ENCODE data around the gene DYTN. TPM values are rescaled to one million over a fixed set of nuclear protein-coding genes. Genes with fewer than 3 reads are reported as not detected.

The DYTN gene
- total and polyA plus RNA-seq, 2 donors from 2014 or later, result not detected

DNA sequence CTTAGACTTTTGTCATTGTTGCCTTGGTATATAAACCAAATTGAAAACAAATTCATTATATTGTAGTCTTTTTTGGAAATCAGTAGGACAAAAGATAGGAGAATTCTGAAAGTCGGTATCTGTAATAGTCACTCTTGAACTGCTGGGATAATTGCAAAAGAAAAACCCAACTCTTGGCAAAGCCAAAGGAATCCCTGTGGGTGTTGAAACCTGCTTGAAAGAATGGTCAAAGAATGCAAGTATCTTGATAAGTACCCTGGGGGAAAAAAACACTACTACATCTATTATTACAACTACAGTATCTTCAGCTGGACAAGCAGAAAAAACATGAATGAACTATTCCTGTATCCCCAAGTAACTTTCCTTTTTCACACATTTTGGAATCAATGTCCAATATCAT, 83.2 kb downstream of the DYTN start:
- DNase-seq, result no peak
- no peaks in the 10 kb centered on the region for H3K27me3 ChIP-seq (ENCODE audit: control insufficient read depth, insufficient read depth, low read length)
- TF ChIP-seq, protein P1, sequence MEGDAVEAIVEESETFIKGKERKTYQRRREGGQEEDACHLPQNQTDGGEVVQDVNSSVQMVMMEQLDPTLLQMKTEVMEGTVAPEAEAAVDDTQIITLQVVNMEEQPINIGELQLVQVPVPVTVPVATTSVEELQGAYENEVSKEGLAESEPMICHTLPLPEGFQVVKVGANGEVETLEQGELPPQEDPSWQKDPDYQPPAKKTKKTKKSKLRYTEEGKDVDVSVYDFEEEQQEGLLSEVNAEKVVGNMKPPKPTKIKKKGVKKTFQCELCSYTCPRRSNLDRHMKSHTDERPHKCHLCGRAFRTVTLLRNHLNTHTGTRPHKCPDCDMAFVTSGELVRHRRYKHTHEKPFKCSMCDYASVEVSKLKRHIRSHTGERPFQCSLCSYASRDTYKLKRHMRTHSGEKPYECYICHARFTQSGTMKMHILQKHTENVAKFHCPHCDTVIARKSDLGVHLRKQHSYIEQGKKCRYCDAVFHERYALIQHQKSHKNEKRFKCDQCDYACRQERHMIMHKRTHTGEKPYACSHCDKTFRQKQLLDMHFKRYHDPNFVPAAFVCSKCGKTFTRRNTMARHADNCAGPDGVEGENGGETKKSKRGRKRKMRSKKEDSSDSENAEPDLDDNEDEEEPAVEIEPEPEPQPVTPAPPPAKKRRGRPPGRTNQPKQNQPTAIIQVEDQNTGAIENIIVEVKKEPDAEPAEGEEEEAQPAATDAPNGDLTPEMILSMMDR (IDR thresholded peaks at IDR 0.05; ENCODE audit: borderline replicate concordance, extremely low read depth, insufficient read depth), result no peak

GRCh38 chr2:206631340-206631739, 86.9 kb downstream of the DYTN start:
- no peaks in the 10 kb centered on the region for H3K36me3 ChIP-seq (ENCODE audit: control insufficient read depth in 2 of 3, insufficient read depth in 3 of 3, low read length in 3 of 3)
- H3K9me3 ChIP-seq (ENCODE audit: control insufficient read depth in 2 of 3, insufficient read depth in 1 of 3, low read length in 3 of 3), result no peaks in the 10 kb centered on the region
- H3K4me1 ChIP-seq (ENCODE audit: control insufficient read depth in 2 of 3, insufficient read depth in 2 of 3, low read depth in 1 of 3, low read length in 3 of 3), result no peaks in the 10 kb centered on the region
- intact Hi-C loops (cut with DNase I), result no loop called here
- H3K4me3 ChIP-seq (ENCODE audit: low read length in 3 of 3), result no peak overlapping the region
- H3K27me3 ChIP-seq (ENCODE audit: control insufficient read depth, insufficient read depth, low read length), result no peaks in the 10 kb centered on the region
- H3K27ac ChIP-seq (ENCODE audit: low read depth in 2 of 2, low read length in 2 of 2), result no peak overlapping the region
- no peak for FAIRE-seq
- no peak overlapping the region for H3K9ac ChIP-seq (ENCODE audit: low read length in 3 of 3)
- no peak for DNase-seq
- TF ChIP-seq, protein P1 (IDR thresholded peaks at IDR 0.05; ENCODE audit: borderline replicate concordance, extremely low read depth, insufficient read depth), result no peak

More for the DNA sequence above, 83.2 kb downstream of the DYTN start:
- H3K9me3 ChIP-seq (ENCODE audit: control insufficient read depth in 2 of 3, insufficient read depth in 1 of 3, low read length in 3 of 3), result no peaks in the 10 kb centered on the region
- no peaks in the 10 kb centered on the region for H3K4me1 ChIP-seq (ENCODE audit: control insufficient read depth in 2 of 3, insufficient read depth in 2 of 3, low read depth in 1 of 3, low read length in 3 of 3)
- H3K36me3 ChIP-seq (ENCODE audit: control insufficient read depth in 2 of 3, insufficient read depth in 3 of 3, low read length in 3 of 3), result no peaks in the 10 kb centered on the region
- H3K9ac ChIP-seq (ENCODE audit: low read length in 3 of 3), result no peak overlapping the region
- H3K4me3 ChIP-seq (ENCODE audit: low read length in 3 of 3), result no peak overlapping the region
- intact Hi-C loops (cut with DNase I), result no loop called here
- no peak for FAIRE-seq
- no peak overlapping the region for H3K27ac ChIP-seq (ENCODE audit: low read depth in 2 of 2, low read length in 2 of 2)

DNA sequence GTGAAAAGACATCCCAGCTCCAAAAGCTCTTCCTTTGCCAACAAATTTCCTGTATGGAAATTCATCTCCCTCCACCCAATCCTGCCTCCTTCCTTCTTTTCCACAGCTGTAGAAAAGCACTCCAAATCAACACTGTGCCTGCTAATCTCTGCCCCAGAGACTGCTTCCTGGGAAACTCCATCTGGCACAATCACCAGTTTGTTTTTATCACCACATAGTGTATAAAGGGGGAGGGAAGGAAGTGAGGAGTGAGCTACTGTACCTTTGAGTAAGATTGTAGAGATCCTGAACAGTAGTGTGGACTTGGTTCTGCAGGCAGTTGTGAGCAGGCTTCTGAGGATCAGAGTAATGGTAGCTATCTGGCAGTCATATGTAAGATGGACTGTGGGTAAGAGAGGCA, 90.6 kb downstream of the DYTN start:
- Histone ChIP-seq H3K4me1 (ENCODE audit: control insufficient read depth in 2 of 3, insufficient read depth in 2 of 3, low read depth in 1 of 3, low read length in 3 of 3) (no peaks in the 10 kb centered on the region), H3K27me3 (ENCODE audit: control insufficient read depth, insufficient read depth, low read length) (no peaks in the 10 kb centered on the region), H3K27ac (ENCODE audit: low read depth in 2 of 2, low read length in 2 of 2) (no peak overlapping the region), H3K4me3 (ENCODE audit: low read length in 3 of 3) (no peak overlapping the region), H3K36me3 (ENCODE audit: control insufficient read depth in 2 of 3, insufficient read depth in 3 of 3, low read length in 3 of 3) (no peaks in the 10 kb centered on the region), H3K9me3 (ENCODE audit: control insufficient read depth in 2 of 3, insufficient read depth in 1 of 3, low read length in 3 of 3) (no peaks in the 10 kb centered on the region), H3K9ac (ENCODE audit: low read length in 3 of 3) (no peak overlapping the region)
- no peak for FAIRE-seq
- intact Hi-C loops (cut with DNase I), result no loop called here
- DNase-seq, result no peak
- TF ChIP-seq, protein P1 (IDR thresholded peaks at IDR 0.05; ENCODE audit: borderline replicate concordance, extremely low read depth, insufficient read depth), result no peak

GRCh38 chr2:206626108-206626507, 92.1 kb downstream of the DYTN start:
- H3K4me1 ChIP-seq (ENCODE audit: control insufficient read depth in 2 of 3, insufficient read depth in 2 of 3, low read depth in 1 of 3, low read length in 3 of 3), result no peaks in the 10 kb centered on the region
- TF ChIP-seq, protein P1 (IDR thresholded peaks at IDR 0.05; ENCODE audit: borderline replicate concordance, extremely low read depth, insufficient read depth), result no peak
- no peaks in the 10 kb centered on the region for H3K36me3 ChIP-seq (ENCODE audit: control insufficient read depth in 2 of 3, insufficient read depth in 3 of 3, low read length in 3 of 3)
- intact Hi-C loops (cut with DNase I), result no loop called here
- H3K9ac ChIP-seq (ENCODE audit: low read length in 3 of 3), result no peak overlapping the region
- H3K4me3 ChIP-seq (ENCODE audit: low read length in 3 of 3), result no peak overlapping the region
- no peak for FAIRE-seq
- no peak for DNase-seq
- no peaks in the 10 kb centered on the region for H3K9me3 ChIP-seq (ENCODE audit: control insufficient read depth in 2 of 3, insufficient read depth in 1 of 3, low read length in 3 of 3)
- H3K27me3 ChIP-seq (ENCODE audit: control insufficient read depth, insufficient read depth, low read length), result no peaks in the 10 kb centered on the region
- no peak overlapping the region for H3K27ac ChIP-seq (ENCODE audit: low read depth in 2 of 2, low read length in 2 of 2)

All from kidney (tissue), 14 donors.